GM12891 (cell line): ENCODE data around the gene ZDHHC14.

Experiments used
- PAX5 ChIP-seq: IDR thresholded peaks from 2 replicates; pipeline ENCODE4 v1.6.1; 2011; ENCODE audit warnings: low read length, moderate library complexity, mild to moderate bottlenecking; ENCODE audit not compliant: insufficient read depth, severe bottlenecking
- POLR2A ChIP-seq: IDR thresholded peaks from 2 replicates; pipeline ENCODE4 v1.6.1; 2011; ENCODE audit warnings: low read depth, low read length, control low read depth
- POLR2AphosphoS5 ChIP-seq: IDR thresholded peaks from 2 replicates; pipeline ENCODE4 v1.6.1; 2011; ENCODE audit warnings: low read depth, low read length, control low read depth
- TAF1 ChIP-seq: IDR thresholded peaks from 2 replicates; pipeline ENCODE4 v1.6.1; 2011; ENCODE audit warnings: low read depth, low read length, control low read depth

DNA sequence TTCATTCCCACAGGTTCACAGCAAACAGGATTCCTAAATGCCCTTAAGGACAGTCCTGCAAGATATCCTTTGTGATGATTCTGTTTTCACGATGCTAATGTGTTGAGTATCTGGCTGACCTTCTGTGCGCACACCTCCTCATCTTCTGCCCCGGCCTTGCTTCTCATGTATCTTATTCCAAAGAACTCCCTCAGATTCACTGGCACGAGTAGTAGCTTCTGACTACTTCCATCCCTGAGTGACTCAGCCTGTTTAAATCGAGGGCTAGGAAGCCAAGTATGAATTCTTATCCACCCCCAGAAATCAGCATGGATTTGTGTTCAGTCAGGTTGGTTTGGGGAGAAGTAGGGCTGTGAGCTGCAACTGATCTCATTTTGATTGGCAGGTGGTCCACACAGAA is 251.8 kb downstream of the ZDHHC14 start:
- TF ChIP-seq POLR2AphosphoS5 (no peak), POLR2A (no peak), TAF1 (no peak), PAX5 (no peak)
